RWPE2 (cell line): ENCODE data around the gene CCDC158.

ENCODE experiments used
- ATAC-seq: fragments of 200-7000 bp; cut with Tn5 transposase; 3 replicates; pipeline ENCODE4 v1.9.1; 2021; ENCODE audit warnings: low read depth
- DNase-seq: peaks from one replicate; pipeline ENCODE4 v3.0.0-alpha.2; 2020; ENCODE audit warnings: low spot score
- H3K27ac ChIP-seq: fragments of 450-650 bp; 2 replicates; pipeline ENCODE4 v1.5.1; 2017; ENCODE audit warnings: mild to moderate bottlenecking; ENCODE audit not compliant: poor library complexity, severe bottlenecking
- H3K27me3 ChIP-seq: fragments of 250-450 bp; sonication (Bioruptor Pico); 2 replicates; pipeline ENCODE4 v1.5.1; 2021; ENCODE audit warnings: mild to moderate bottlenecking, moderate library complexity; ENCODE audit not compliant: insufficient read depth, poor library complexity, severe bottlenecking
- H3K36me3 ChIP-seq: fragments of 250-450 bp; sonication (Bioruptor Pico); 2 replicates; pipeline ENCODE4 v1.5.1; 2020; ENCODE audit warnings: low read depth, mild to moderate bottlenecking, moderate library complexity
- H3K4me1 ChIP-seq: fragments of 250-450 bp; sonication (Bioruptor Pico); 2 replicates; pipeline ENCODE4 v1.5.1; 2021; ENCODE audit warnings: mild to moderate bottlenecking, moderate library complexity; ENCODE audit not compliant: insufficient read depth, poor library complexity, severe bottlenecking
- H3K4me3 ChIP-seq: fragments of 250-450 bp; sonication (Bioruptor Pico); 2 replicates; pipeline ENCODE4 v1.5.1; 2021; ENCODE audit warnings: mild to moderate bottlenecking, moderate library complexity; ENCODE audit not compliant: severe bottlenecking
- H3K9me3 ChIP-seq: fragments of 250-450 bp; sonication (Bioruptor Pico); 2 replicates; pipeline ENCODE4 v1.5.1; 2021; ENCODE audit warnings: mild to moderate bottlenecking, moderate library complexity; ENCODE audit not compliant: severe bottlenecking
- CTCF ChIP-seq: fragments of 450-650 bp; IDR thresholded peaks from one replicate; pipeline ENCODE4 v1.5.1; 2017; ENCODE audit warnings: mild to moderate bottlenecking, moderate library complexity; ENCODE audit not compliant: poor library complexity, severe bottlenecking

The CCDC158 gene

GRCh38 chr4:76420188-76420761 lies 666 bp downstream of the CCDC158 start:
- ATAC-seq (no peak), DNase-seq (no peak)
- no peak for TF ChIP-seq CTCF
- Histone ChIP-seq H3K27ac (no peak overlapping the region), H3K36me3 (no peaks in the 10 kb centered on the region), H3K4me1 (no peaks in the 10 kb centered on the region), H3K4me3 (peak overlapping the region; percentile 38), H3K9me3 (no peaks in the 10 kb centered on the region), H3K27me3 (no peaks in the 10 kb centered on the region)

GRCh38 chr4:76410636-76411035 lies 10.3 kb downstream of the CCDC158 start:
- ATAC-seq, result no peak
- Histone ChIP-seq H3K4me1 (no peaks in the 10 kb centered on the region), H3K4me3 (no peak overlapping the region), H3K27me3 (no peaks in the 10 kb centered on the region), H3K9me3 (no peaks in the 10 kb centered on the region), H3K36me3 (no peaks in the 10 kb centered on the region), H3K27ac (no peak overlapping the region)
- no peak for DNase-seq
- no peak for TF ChIP-seq CTCF

- H3K27me3 ChIP-seq, result no peaks in the 10 kb centered on the region
- H3K4me1 ChIP-seq, result no peaks in the 10 kb centered on the region
- H3K9me3 ChIP-seq, result no peaks in the 10 kb centered on the region
- no peak overlapping the region for H3K27ac ChIP-seq
- ATAC-seq (peak; percentile 64; the same call in 2 of the 3 replicates), DNase-seq (no peak)
- H3K4me3 ChIP-seq, result no peak overlapping the region
- TF ChIP-seq CTCF, result no peak
- H3K36me3 ChIP-seq, result no peaks in the 10 kb centered on the region
Measured at GRCh38 chr4:76407440-76408119, 13.4 kb downstream of the CCDC158 start.

GRCh38 chr4:76406081-76406480 lies 14.9 kb downstream of the CCDC158 start:
- no peaks in the 10 kb centered on the region for H3K27me3 ChIP-seq
- no peaks in the 10 kb centered on the region for H3K4me1 ChIP-seq
- DNase-seq (no peak), ATAC-seq (no peak)
- H3K36me3 ChIP-seq, result no peaks in the 10 kb centered on the region
- no peak for TF ChIP-seq CTCF
- H3K27ac ChIP-seq, result no peak overlapping the region
- H3K4me3 ChIP-seq, result no peak overlapping the region
- H3K9me3 ChIP-seq, result no peaks in the 10 kb centered on the region

GRCh38 chr4:76401654-76402053 lies 19.3 kb downstream of the CCDC158 start:
- ATAC-seq (no peak), DNase-seq (no peak)
- Histone ChIP-seq H3K4me3 (no peak overlapping the region), H3K36me3 (no peaks in the 10 kb centered on the region), H3K27ac (no peak overlapping the region), H3K27me3 (no peaks in the 10 kb centered on the region), H3K9me3 (no peaks in the 10 kb centered on the region), H3K4me1 (no peaks in the 10 kb centered on the region)
- TF ChIP-seq CTCF, result no peak
